Measurements from ENCODE around the gene PROSER3.

GRCh38 chr19:35791814-35792279, 33.9 kb downstream of the PROSER3 start:
- TF ChIP-seq EZH2 (IDR thresholded peaks at IDR 0.05; ENCODE audit: insufficient read depth, poor library complexity, severe bottlenecking): no peak
- no peak for TF ChIP-seq EZH2phosphoT487 (IDR thresholded peaks at IDR 0.05; ENCODE audit: insufficient read depth, low read depth)
